Activated naive CD4-positive, alpha-beta T cell treated with anti-CD3 and anti-CD28 coated beads for 36 hours (primary cell): Measurements from ENCODE around the gene ZRANB3. TPM values are rescaled to one million over a fixed set of nuclear protein-coding genes. Genes with fewer than 3 reads are reported as not detected.
"Not testable (repeated sequence)": the region's sequence is repeated elsewhere in the genome, so short reads cannot be mapped to it uniquely, and the experiment has no call there.

Experiments used
- CTCF ChIA-PET: fragments of 350-600 bp; sonication (Branson Sonifier 250); formaldehyde crosslinking; loops from one replicate; lab custom pipeline; 2021; ENCODE audit warnings: antibody characterized with exemption; lab: Charles Lee
- DNase-seq: peaks from one replicate; pipeline ENCODE4 v3.0.0-alpha.2; 2020
- H3K27ac Mint-ChIP-seq: one replicate; pipeline ENCODE4 v1.8.0; 2021; ENCODE audit warnings: mild to moderate bottlenecking, mixed read lengths
- H3K27me3 Mint-ChIP-seq: one replicate; pipeline ENCODE4 v1.8.0; 2021; ENCODE audit warnings: low read depth, mixed read lengths
- H3K36me3 Mint-ChIP-seq: one replicate; pipeline ENCODE4 v1.8.0; 2021; ENCODE audit warnings: low read depth, mixed read lengths
- H3K4me1 Mint-ChIP-seq: one replicate; pipeline ENCODE4 v1.8.0; 2021; ENCODE audit warnings: low read depth, mixed read lengths
- H3K4me3 Mint-ChIP-seq: one replicate; pipeline ENCODE4 v1.8.0; 2021; ENCODE audit warnings: mild to moderate bottlenecking, moderate library complexity, mixed read lengths
- H3K9me3 Mint-ChIP-seq: one replicate; pipeline ENCODE4 v1.8.0; 2021; ENCODE audit warnings: mixed read lengths
- intact Hi-C: fragments of 100-400 bp; cut with micrococcal nuclease; formaldehyde crosslinking; loops from one replicate; pipeline ENCODE4 v1.15.1; 2023
- total RNA-seq, 2 experiments: library from RNA; stranded (reverse); gene quantifications; one replicate each; pipeline ENCODE4 v1.2.3, GENCODE V29; 2021

ZRANB3 gene
- total RNA-seq, 2 experiments from 2014 or later, result 18.5 to 18.9 TPM

GRCh38 chr2:135411646-135412045 lies 119.4 kb downstream of the ZRANB3 start:
- CTCF ChIA-PET, result no interaction called here
- Mint-ChIP-seq H3K4me1 (no peaks in the 10 kb centered on the region), H3K27ac (no peak overlapping the region), H3K27me3 (no peaks in the 10 kb centered on the region), H3K4me3 (no peak overlapping the region), H3K9me3 (peaks cover 22% of the 10 kb centered on the region), H3K36me3 (peaks cover 7% of the 10 kb centered on the region)
- intact Hi-C loops, result no loop called here
- no peak for DNase-seq

GRCh38 chr2:135409436-135409835 lies 121.6 kb downstream of the ZRANB3 start:
- Mint-ChIP-seq H3K9me3 (peaks cover 33% of the 10 kb centered on the region), H3K4me3 (no peak overlapping the region), H3K27ac (no peak overlapping the region), H3K27me3 (no peaks in the 10 kb centered on the region), H3K4me1 (no peaks in the 10 kb centered on the region), H3K36me3 (peaks cover 20% of the 10 kb centered on the region)
- CTCF ChIA-PET, result no interaction called here
- intact Hi-C loops, result no loop called here
- DNase-seq, result no peak

GRCh38 chr2:135396259-135396658 lies 134.8 kb downstream of the ZRANB3 start:
- DNase-seq, H3K4me3 Mint-ChIP-seq, H3K27ac Mint-ChIP-seq, H3K27me3 Mint-ChIP-seq, intact Hi-C loops, CTCF ChIA-PET, H3K9me3 Mint-ChIP-seq, H3K4me1 Mint-ChIP-seq, H3K36me3 Mint-ChIP-seq: not testable (repeated sequence)

- H3K36me3 Mint-ChIP-seq, result peaks cover 35% of the 10 kb centered on the region
- no peak overlapping the region for H3K27ac Mint-ChIP-seq
- no peaks in the 10 kb centered on the region for H3K27me3 Mint-ChIP-seq
- CTCF ChIA-PET, result no interaction called here
- no peak for DNase-seq
- intact Hi-C loops, result no loop called here
- no peaks in the 10 kb centered on the region for H3K4me1 Mint-ChIP-seq
- peaks cover 27% of the 10 kb centered on the region for H3K9me3 Mint-ChIP-seq
- no peak overlapping the region for H3K4me3 Mint-ChIP-seq
Observed at GRCh38 chr2:135386993-135387392, 144.0 kb downstream of the ZRANB3 start.

DNA sequence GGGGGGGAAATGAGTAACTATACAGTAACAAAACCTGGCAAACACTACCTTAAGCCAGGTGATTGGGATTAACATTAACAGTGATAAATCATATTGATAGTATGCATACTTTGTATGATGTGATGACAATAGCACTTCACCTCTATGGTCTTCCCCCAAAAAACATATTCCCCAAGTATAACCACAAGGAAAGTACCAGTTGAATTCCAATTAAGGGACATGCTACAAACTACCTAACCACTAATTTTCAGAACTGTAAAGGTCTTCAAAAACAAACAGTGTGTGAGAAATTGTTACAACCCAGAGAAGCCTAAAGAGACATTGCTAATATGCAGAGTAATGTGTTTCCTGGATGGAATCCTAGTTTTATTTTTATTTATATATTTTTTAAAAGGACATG lies 152.4 kb downstream of the ZRANB3 start:
- peaks cover 37% of the 10 kb centered on the region for H3K9me3 Mint-ChIP-seq
- no peak overlapping the region for H3K4me3 Mint-ChIP-seq
- no peak overlapping the region for H3K27ac Mint-ChIP-seq
- no peaks in the 10 kb centered on the region for H3K4me1 Mint-ChIP-seq
- H3K27me3 Mint-ChIP-seq, result no peaks in the 10 kb centered on the region
- intact Hi-C loops, result no loop called here
- CTCF ChIA-PET, result no interaction called here
- no peak for DNase-seq
- peaks cover 31% of the 10 kb centered on the region for H3K36me3 Mint-ChIP-seq

GRCh38 chr2:135373702-135374101 lies 157.3 kb downstream of the ZRANB3 start:
- no peak overlapping the region for H3K4me3 Mint-ChIP-seq

GRCh38 chr2:135349941-135350340 lies 181.1 kb downstream of the ZRANB3 start:
- intact Hi-C loops, result no loop called here
- CTCF ChIA-PET, result no interaction called here
- no peak overlapping the region for H3K4me3 Mint-ChIP-seq
- H3K4me1 Mint-ChIP-seq, result no peaks in the 10 kb centered on the region
- H3K27me3 Mint-ChIP-seq, result no peaks in the 10 kb centered on the region
- DNase-seq, result no peak
- peaks cover 18% of the 10 kb centered on the region for H3K9me3 Mint-ChIP-seq
- H3K27ac Mint-ChIP-seq, result no peak overlapping the region
- peaks cover 31% of the 10 kb centered on the region for H3K36me3 Mint-ChIP-seq

More at GRCh38 chr2:135373702-135374101, 157.3 kb downstream of the ZRANB3 start:
- peaks cover 13% of the 10 kb centered on the region for H3K36me3 Mint-ChIP-seq
- no peaks in the 10 kb centered on the region for H3K27me3 Mint-ChIP-seq
- no peaks in the 10 kb centered on the region for H3K4me1 Mint-ChIP-seq
- no peak for DNase-seq
- intact Hi-C loops, result no loop called here
- no peak overlapping the region for H3K27ac Mint-ChIP-seq
- CTCF ChIA-PET, result no interaction called here
- peaks cover 16% of the 10 kb centered on the region for H3K9me3 Mint-ChIP-seq

DNA sequence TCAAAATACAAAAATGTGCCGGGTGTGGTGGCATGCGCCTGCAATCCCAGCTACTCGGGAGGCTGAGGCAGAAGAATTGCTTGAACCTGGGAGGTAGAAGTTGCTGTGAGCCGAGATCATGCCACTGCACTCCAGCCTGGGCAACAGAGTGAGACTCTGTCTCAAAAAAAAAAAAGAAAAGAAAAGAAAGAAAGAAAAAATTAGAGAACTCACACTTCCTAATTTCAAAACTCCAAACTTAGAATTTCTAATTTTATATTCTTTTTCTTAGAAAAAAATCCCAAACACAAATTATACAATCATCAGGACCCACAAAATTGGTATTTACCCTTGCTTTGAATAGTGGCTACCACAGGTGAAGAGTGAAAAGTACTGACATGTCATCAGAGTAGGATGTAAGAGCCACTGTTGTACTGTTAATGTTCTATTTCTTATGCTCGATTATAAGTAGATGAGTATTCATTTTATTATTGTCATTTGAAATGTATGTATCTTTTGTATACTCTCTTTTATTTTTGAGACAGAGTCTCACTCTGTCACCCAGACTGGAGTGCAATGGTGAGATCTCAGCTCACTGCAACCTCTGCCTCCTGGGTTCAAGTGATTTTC lies 182.8 kb downstream of the ZRANB3 start:
- H3K4me3 Mint-ChIP-seq, H3K27ac Mint-ChIP-seq, CTCF ChIA-PET, H3K4me1 Mint-ChIP-seq, H3K27me3 Mint-ChIP-seq, DNase-seq, intact Hi-C loops: not testable (repeated sequence)
- Mint-ChIP-seq H3K9me3 (peaks cover 18% of the 10 kb centered on the region), H3K36me3 (peaks cover 31% of the 10 kb centered on the region)

GRCh38 chr2:135337071-135337470 lies 193.9 kb downstream of the ZRANB3 start:
- H3K36me3 Mint-ChIP-seq, result peaks cover 20% of the 10 kb centered on the region
- DNase-seq, result no peak
- H3K9me3 Mint-ChIP-seq, result peaks cover 14% of the 10 kb centered on the region
- H3K4me3 Mint-ChIP-seq, result no peak overlapping the region
- CTCF ChIA-PET, result no interaction called here
- intact Hi-C loops, result no loop called here
- no peaks in the 10 kb centered on the region for H3K4me1 Mint-ChIP-seq
- H3K27me3 Mint-ChIP-seq, result no peaks in the 10 kb centered on the region
- H3K27ac Mint-ChIP-seq, result no peak overlapping the region

DNA sequence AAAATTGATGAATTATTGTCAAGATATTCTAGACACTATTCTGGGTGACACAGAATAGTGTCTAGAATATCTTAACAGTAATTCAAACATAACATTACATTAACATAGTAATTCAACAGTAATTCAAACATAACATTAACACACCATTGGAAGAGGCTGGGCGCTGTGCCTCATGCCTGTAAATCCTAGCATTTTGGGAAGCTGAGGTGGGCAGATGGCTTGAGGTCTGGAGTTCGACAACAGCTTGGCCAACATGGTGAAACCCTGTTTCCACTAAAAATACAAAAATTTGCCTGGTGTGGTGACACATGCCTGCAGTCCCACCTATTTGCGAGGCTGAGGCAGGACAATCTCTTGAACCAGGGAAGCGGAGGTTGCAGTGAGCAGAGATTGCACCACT lies 195.8 kb downstream of the ZRANB3 start:
- H3K4me3 Mint-ChIP-seq, result no peak overlapping the region
- no peak overlapping the region for H3K27ac Mint-ChIP-seq
- no peaks in the 10 kb centered on the region for H3K4me1 Mint-ChIP-seq
- intact Hi-C loops, result no loop called here
- peaks cover 20% of the 10 kb centered on the region for H3K9me3 Mint-ChIP-seq
- DNase-seq, result no peak
- CTCF ChIA-PET, result no interaction called here
- H3K27me3 Mint-ChIP-seq, result no peaks in the 10 kb centered on the region
- H3K36me3 Mint-ChIP-seq, result peaks cover 17% of the 10 kb centered on the region

- Mint-ChIP-seq H3K4me3 (no peak overlapping the region), H3K27ac (no peak overlapping the region), H3K9me3 (peaks cover 31% of the 10 kb centered on the region), H3K27me3 (no peaks in the 10 kb centered on the region), H3K36me3 (peaks cover 8% of the 10 kb centered on the region), H3K4me1 (no peaks in the 10 kb centered on the region)
- intact Hi-C loops, result no loop called here
- DNase-seq, result no peak
- CTCF ChIA-PET, result no interaction called here
Observed at GRCh38 chr2:135327146-135327545, 203.9 kb downstream of the ZRANB3 start.

- Mint-ChIP-seq H3K36me3 (no peaks in the 10 kb centered on the region), H3K27ac (no peak overlapping the region), H3K9me3 (peaks cover 2% of the 10 kb centered on the region), H3K4me1 (no peaks in the 10 kb centered on the region), H3K27me3 (no peaks in the 10 kb centered on the region), H3K4me3 (no peak overlapping the region)
- no peak for DNase-seq
- intact Hi-C loops, result no loop called here
- CTCF ChIA-PET, result no interaction called here
Observed at GRCh38 chr2:135320465-135321355, 210.3 kb downstream of the ZRANB3 start.

GRCh38 chr2:135318808-135319207 lies 212.2 kb downstream of the ZRANB3 start:
- H3K9me3 Mint-ChIP-seq, result no peaks in the 10 kb centered on the region
- intact Hi-C loops, result no loop called here
- CTCF ChIA-PET, result no interaction called here
- H3K27ac Mint-ChIP-seq, result no peak overlapping the region
- H3K27me3 Mint-ChIP-seq, result no peaks in the 10 kb centered on the region
- no peaks in the 10 kb centered on the region for H3K36me3 Mint-ChIP-seq
- DNase-seq, result no peak
- H3K4me1 Mint-ChIP-seq, result no peaks in the 10 kb centered on the region
- no peak overlapping the region for H3K4me3 Mint-ChIP-seq
